ENCODE measurements around the gene YTHDF1.

The YTHDF1 gene

GRCh38 chr20:63208346-63208909 is 7.5 kb downstream of the YTHDF1 start:
- no peaks in the 10 kb centered on the region for H3K27me3 Mint-ChIP-seq
- DNase-seq = no peak
- no peak for ATAC-seq
- no peak overlapping the region for H3K27ac Mint-ChIP-seq
- no peak overlapping the region for H3K4me3 Mint-ChIP-seq
- H3K9me3 Mint-ChIP-seq = no peaks in the 10 kb centered on the region
- H3K4me1 Mint-ChIP-seq = peaks cover 63% of the 10 kb centered on the region

GRCh38 chr20:63206878-63207277 is 9.1 kb downstream of the YTHDF1 start:
- DNase-seq = no peak
- Mint-ChIP-seq H3K27me3 (no peaks in the 10 kb centered on the region), H3K27ac (peak overlapping the region in 1 of 2 donors; percentile 63), H3K4me1 (peaks cover 47% of the 10 kb centered on the region), H3K9me3 (no peaks in the 10 kb centered on the region), H3K4me3 (no peak overlapping the region)
- ATAC-seq = no peak

GRCh38 chr20:63205896-63206295 is 10.0 kb downstream of the YTHDF1 start:
- no peak overlapping the region for H3K4me3 Mint-ChIP-seq
- H3K27ac Mint-ChIP-seq = peak overlapping the region in 1 of 2 donors; percentile 4
- H3K4me1 Mint-ChIP-seq = peaks cover 47% of the 10 kb centered on the region
- DNase-seq (no peak), ATAC-seq (no peak)
- H3K27me3 Mint-ChIP-seq = no peaks in the 10 kb centered on the region
- H3K9me3 Mint-ChIP-seq = no peaks in the 10 kb centered on the region

GRCh38 chr20:63204362-63204761 is 11.6 kb downstream of the YTHDF1 start:
- peaks cover 38% of the 10 kb centered on the region for H3K4me1 Mint-ChIP-seq
- H3K27me3 Mint-ChIP-seq = no peaks in the 10 kb centered on the region
- no peak for DNase-seq
- no peak overlapping the region for H3K4me3 Mint-ChIP-seq
- peak overlapping the region in 1 of 2 donors; percentile 34 for H3K27ac Mint-ChIP-seq
- no peak for ATAC-seq
- no peaks in the 10 kb centered on the region for H3K9me3 Mint-ChIP-seq

- Mint-ChIP-seq H3K4me1 (peaks cover 40% of the 10 kb centered on the region), H3K27ac (no peak overlapping the region), H3K27me3 (no peaks in the 10 kb centered on the region), H3K9me3 (no peaks in the 10 kb centered on the region), H3K4me3 (no peak overlapping the region)
- DNase-seq (no peak), ATAC-seq (no peak)
These were observed 13.0 kb downstream of the YTHDF1 start for GRCh38 chr20:63202811-63203526.

- peaks cover 42% of the 10 kb centered on the region for H3K4me1 Mint-ChIP-seq
- no peak overlapping the region for H3K4me3 Mint-ChIP-seq
- H3K27ac Mint-ChIP-seq = no peak overlapping the region
- no peaks in the 10 kb centered on the region for H3K27me3 Mint-ChIP-seq
- no peaks in the 10 kb centered on the region for H3K9me3 Mint-ChIP-seq
- ATAC-seq = no peak
- DNase-seq = no peak
These were observed 13.9 kb downstream of the YTHDF1 start for GRCh38 chr20:63202021-63202420.

GRCh38 chr20:63198606-63199005 is 17.3 kb downstream of the YTHDF1 start:
- ATAC-seq = no peak
- Mint-ChIP-seq H3K27me3 (no peaks in the 10 kb centered on the region), H3K27ac (peak overlapping the region in 1 of 2 donors; percentile 76)

GRCh38 chr20:63196768-63197470 is 19.0 kb downstream of the YTHDF1 start:
- no peak overlapping the region for H3K4me3 Mint-ChIP-seq
- no peaks in the 10 kb centered on the region for H3K9me3 Mint-ChIP-seq
- peaks cover 46% of the 10 kb centered on the region for H3K4me1 Mint-ChIP-seq
- ATAC-seq = no peak
- no peaks in the 10 kb centered on the region for H3K27me3 Mint-ChIP-seq
- no peak for DNase-seq
- H3K27ac Mint-ChIP-seq = peak overlapping the region; percentile 59 to 76

More at GRCh38 chr20:63198606-63199005, 17.3 kb downstream of the YTHDF1 start:
- H3K4me3 Mint-ChIP-seq = no peak overlapping the region
- H3K4me1 Mint-ChIP-seq = peaks cover 46% of the 10 kb centered on the region
- DNase-seq = no peak
- H3K9me3 Mint-ChIP-seq = no peaks in the 10 kb centered on the region

GRCh38 chr20:63194797-63195173 is 21.1 kb downstream of the YTHDF1 start:
- Mint-ChIP-seq H3K27ac (peak overlapping the region in 1 of 2 donors; percentile 54), H3K9me3 (no peaks in the 10 kb centered on the region), H3K27me3 (no peaks in the 10 kb centered on the region), H3K4me3 (no peak overlapping the region), H3K4me1 (peaks cover 35% of the 10 kb centered on the region)
- no peak for DNase-seq
- ATAC-seq = no peak

GRCh38 chr20:63194007-63194796 is 21.7 kb downstream of the YTHDF1 start:
- DNase-seq = no peak
- Mint-ChIP-seq H3K27me3 (no peaks in the 10 kb centered on the region), H3K27ac (no peak overlapping the region), H3K9me3 (no peaks in the 10 kb centered on the region), H3K4me1 (peaks cover 29% of the 10 kb centered on the region), H3K4me3 (no peak overlapping the region)
- ATAC-seq = no peak

GRCh38 chr20:63192721-63193120 is 23.2 kb downstream of the YTHDF1 start:
- no peaks in the 10 kb centered on the region for H3K27me3 Mint-ChIP-seq
- no peaks in the 10 kb centered on the region for H3K9me3 Mint-ChIP-seq
- H3K4me1 Mint-ChIP-seq = peaks cover 20% of the 10 kb centered on the region
- no peak for DNase-seq
- H3K4me3 Mint-ChIP-seq = no peak overlapping the region
- ATAC-seq = no peak
- H3K27ac Mint-ChIP-seq = no peak overlapping the region

GRCh38 chr20:63191400-63191799 is 24.5 kb downstream of the YTHDF1 start:
- Mint-ChIP-seq H3K27ac (no peak overlapping the region), H3K4me1 (peaks cover 7% of the 10 kb centered on the region), H3K4me3 (no peak overlapping the region), H3K27me3 (no peaks in the 10 kb centered on the region), H3K9me3 (no peaks in the 10 kb centered on the region)
- ATAC-seq (no peak), DNase-seq (no peak)

GRCh38 chr20:63190828-63191227 is 25.1 kb downstream of the YTHDF1 start:
- no peak for DNase-seq
- H3K4me1 Mint-ChIP-seq = peaks cover 6% of the 10 kb centered on the region
- no peak for ATAC-seq

GRCh38 chr20:63189846-63190559 is 25.9 kb downstream of the YTHDF1 start:
- DNase-seq = no peak
- no peaks in the 10 kb centered on the region for H3K27me3 Mint-ChIP-seq
- H3K9me3 Mint-ChIP-seq = no peaks in the 10 kb centered on the region
- no peak overlapping the region for H3K27ac Mint-ChIP-seq
- H3K4me1 Mint-ChIP-seq = peaks cover 6% of the 10 kb centered on the region
- H3K4me3 Mint-ChIP-seq = no peak overlapping the region
- ATAC-seq = no peak

More at GRCh38 chr20:63190828-63191227, 25.1 kb downstream of the YTHDF1 start:
- Mint-ChIP-seq H3K9me3 (no peaks in the 10 kb centered on the region), H3K27me3 (no peaks in the 10 kb centered on the region), H3K27ac (peak overlapping the region in 1 of 2 donors; percentile 93), H3K4me3 (no peak overlapping the region)

- no peak overlapping the region for H3K27ac Mint-ChIP-seq
- ATAC-seq = no peak
- H3K4me1 Mint-ChIP-seq = peaks cover 6% of the 10 kb centered on the region
- no peak overlapping the region for H3K4me3 Mint-ChIP-seq
- H3K9me3 Mint-ChIP-seq = no peaks in the 10 kb centered on the region
- DNase-seq = no peak
- H3K27me3 Mint-ChIP-seq = no peaks in the 10 kb centered on the region
These were observed 26.6 kb downstream of the YTHDF1 start for GRCh38 chr20:63189322-63189642.

Measured in stimulated activated naive CD8-positive, alpha-beta T cell treated with anti-CD3 and anti-CD28 coated beads, Interleukin-15, amount 100 ng/mL, for 72 hours (primary cell).